ENCODE data around the gene SETD3. TPM values are rescaled to one million over a fixed set of nuclear protein-coding genes. Genes with fewer than 3 reads are reported as not detected.

Gene SETD3
- polyA plus RNA-seq, 1 donor from 2014 or later: 49.6 TPM

DNA sequence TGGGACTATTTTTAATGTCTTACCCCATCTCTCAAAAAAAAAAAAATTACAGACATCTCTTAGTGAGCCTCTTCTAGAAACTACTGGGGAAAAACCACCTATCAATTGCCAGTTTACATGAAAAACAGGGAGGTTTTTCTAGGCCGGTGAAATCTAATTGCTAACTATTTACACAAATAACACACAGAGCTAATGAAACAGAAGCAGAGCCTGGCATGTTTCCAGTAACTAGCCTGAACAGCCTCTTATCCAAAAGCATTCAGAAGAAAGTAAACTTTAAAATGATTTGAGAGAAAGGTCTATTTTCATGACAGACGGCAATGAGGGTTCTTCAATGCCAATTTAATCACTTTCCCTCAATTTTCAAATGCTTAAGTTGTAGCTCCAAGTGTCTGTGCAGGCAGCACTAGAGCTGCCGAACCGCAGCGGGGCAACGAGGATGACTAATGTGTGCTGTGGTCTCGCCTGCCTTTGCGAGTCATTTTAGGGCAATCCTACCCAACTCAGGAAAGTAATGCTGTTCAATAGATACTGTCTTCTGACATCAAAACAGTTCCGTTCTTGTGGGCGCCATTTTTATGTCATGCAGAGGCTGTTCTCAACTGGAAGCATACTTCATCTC lies 84.6 kb downstream of the SETD3 start:
- Histone ChIP-seq H4K20me1 (ENCODE audit: insufficient read depth) (no peaks in the 10 kb centered on the region), H2AFZ (ENCODE audit: low read depth, low read length) (no peak overlapping the region), H3K9ac (ENCODE audit: low read length) (no peak overlapping the region), H3K36me3 (ENCODE audit: insufficient read depth, low read length) (peaks cover 19% of the 10 kb centered on the region), H3K27me3 (ENCODE audit: insufficient read depth, low read depth, low read length) (no peaks in the 10 kb centered on the region), H3F3A (ENCODE audit: insufficient read depth, low read length, poor library complexity, severe bottlenecking) (no peaks in the 10 kb centered on the region), H3K4me2 (ENCODE audit: low read length) (no peak overlapping the region), H3K4me3 (ENCODE audit: low read length) (no peak overlapping the region), H3K27ac (ENCODE audit: low read length) (no peak overlapping the region), H3K9me2 (ENCODE audit: insufficient read depth, low read length) (no peaks in the 10 kb centered on the region), H3K79me2 (replicated peaks; ENCODE audit: insufficient read depth, low read length) (no peaks in the 10 kb centered on the region), H3K9me3 (ENCODE audit: low read length) (no peaks in the 10 kb centered on the region)
- TF ChIP-seq EP300 (conservative IDR thresholded peaks at IDR 0.05; ENCODE audit: poor library complexity, severe bottlenecking): no peak
- no peak for TF ChIP-seq MXI1 (conservative IDR thresholded peaks at IDR 0.05; ENCODE audit: poor library complexity, severe bottlenecking)

DNA sequence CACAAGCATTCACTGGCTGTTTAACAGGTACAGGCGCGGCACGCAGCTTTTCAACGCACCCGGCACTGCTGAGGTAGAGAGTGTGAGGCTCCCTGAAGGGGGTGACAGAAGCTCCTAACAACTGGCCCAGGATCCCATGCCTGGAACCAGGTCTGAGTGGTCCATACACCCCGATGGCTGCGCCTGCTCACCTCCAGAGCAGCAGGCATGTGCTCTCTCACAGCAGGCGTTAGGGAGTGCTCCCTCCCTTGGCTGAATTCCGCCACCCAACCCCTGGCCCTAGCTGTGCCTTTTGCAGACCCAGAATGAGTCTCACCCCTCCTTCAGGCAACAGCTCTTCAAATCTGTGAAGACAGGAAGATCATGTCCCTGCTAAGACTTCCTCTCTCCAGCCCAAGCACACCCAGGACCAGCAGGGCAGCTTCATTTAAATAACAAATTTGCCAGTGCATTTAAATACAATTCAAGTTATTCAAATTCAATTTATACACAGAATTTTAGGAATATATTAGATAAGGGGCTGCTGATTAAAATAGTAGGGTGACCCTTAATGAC lies 86.0 kb downstream of the SETD3 start:
- Histone ChIP-seq H3K27ac (ENCODE audit: low read length) (no peak overlapping the region), H4K20me1 (ENCODE audit: insufficient read depth) (no peaks in the 10 kb centered on the region), H3F3A (ENCODE audit: insufficient read depth, low read length, poor library complexity, severe bottlenecking) (no peaks in the 10 kb centered on the region), H3K9me3 (ENCODE audit: low read length) (no peaks in the 10 kb centered on the region), H3K9ac (ENCODE audit: low read length) (no peak overlapping the region), H3K4me3 (ENCODE audit: low read length) (no peak overlapping the region), H3K36me3 (ENCODE audit: insufficient read depth, low read length) (peaks cover 19% of the 10 kb centered on the region), H3K27me3 (ENCODE audit: insufficient read depth, low read depth, low read length) (no peaks in the 10 kb centered on the region), H2AFZ (ENCODE audit: low read depth, low read length) (no peak overlapping the region), H3K9me2 (ENCODE audit: insufficient read depth, low read length) (no peaks in the 10 kb centered on the region), H3K79me2 (replicated peaks; ENCODE audit: insufficient read depth, low read length) (no peaks in the 10 kb centered on the region), H3K4me2 (ENCODE audit: low read length) (no peak overlapping the region)
- TF ChIP-seq, protein P1, sequence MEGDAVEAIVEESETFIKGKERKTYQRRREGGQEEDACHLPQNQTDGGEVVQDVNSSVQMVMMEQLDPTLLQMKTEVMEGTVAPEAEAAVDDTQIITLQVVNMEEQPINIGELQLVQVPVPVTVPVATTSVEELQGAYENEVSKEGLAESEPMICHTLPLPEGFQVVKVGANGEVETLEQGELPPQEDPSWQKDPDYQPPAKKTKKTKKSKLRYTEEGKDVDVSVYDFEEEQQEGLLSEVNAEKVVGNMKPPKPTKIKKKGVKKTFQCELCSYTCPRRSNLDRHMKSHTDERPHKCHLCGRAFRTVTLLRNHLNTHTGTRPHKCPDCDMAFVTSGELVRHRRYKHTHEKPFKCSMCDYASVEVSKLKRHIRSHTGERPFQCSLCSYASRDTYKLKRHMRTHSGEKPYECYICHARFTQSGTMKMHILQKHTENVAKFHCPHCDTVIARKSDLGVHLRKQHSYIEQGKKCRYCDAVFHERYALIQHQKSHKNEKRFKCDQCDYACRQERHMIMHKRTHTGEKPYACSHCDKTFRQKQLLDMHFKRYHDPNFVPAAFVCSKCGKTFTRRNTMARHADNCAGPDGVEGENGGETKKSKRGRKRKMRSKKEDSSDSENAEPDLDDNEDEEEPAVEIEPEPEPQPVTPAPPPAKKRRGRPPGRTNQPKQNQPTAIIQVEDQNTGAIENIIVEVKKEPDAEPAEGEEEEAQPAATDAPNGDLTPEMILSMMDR (IDR thresholded peaks at IDR 0.05; ENCODE audit: poor library complexity, severe bottlenecking): no peak
- TF ChIP-seq, protein P2, sequence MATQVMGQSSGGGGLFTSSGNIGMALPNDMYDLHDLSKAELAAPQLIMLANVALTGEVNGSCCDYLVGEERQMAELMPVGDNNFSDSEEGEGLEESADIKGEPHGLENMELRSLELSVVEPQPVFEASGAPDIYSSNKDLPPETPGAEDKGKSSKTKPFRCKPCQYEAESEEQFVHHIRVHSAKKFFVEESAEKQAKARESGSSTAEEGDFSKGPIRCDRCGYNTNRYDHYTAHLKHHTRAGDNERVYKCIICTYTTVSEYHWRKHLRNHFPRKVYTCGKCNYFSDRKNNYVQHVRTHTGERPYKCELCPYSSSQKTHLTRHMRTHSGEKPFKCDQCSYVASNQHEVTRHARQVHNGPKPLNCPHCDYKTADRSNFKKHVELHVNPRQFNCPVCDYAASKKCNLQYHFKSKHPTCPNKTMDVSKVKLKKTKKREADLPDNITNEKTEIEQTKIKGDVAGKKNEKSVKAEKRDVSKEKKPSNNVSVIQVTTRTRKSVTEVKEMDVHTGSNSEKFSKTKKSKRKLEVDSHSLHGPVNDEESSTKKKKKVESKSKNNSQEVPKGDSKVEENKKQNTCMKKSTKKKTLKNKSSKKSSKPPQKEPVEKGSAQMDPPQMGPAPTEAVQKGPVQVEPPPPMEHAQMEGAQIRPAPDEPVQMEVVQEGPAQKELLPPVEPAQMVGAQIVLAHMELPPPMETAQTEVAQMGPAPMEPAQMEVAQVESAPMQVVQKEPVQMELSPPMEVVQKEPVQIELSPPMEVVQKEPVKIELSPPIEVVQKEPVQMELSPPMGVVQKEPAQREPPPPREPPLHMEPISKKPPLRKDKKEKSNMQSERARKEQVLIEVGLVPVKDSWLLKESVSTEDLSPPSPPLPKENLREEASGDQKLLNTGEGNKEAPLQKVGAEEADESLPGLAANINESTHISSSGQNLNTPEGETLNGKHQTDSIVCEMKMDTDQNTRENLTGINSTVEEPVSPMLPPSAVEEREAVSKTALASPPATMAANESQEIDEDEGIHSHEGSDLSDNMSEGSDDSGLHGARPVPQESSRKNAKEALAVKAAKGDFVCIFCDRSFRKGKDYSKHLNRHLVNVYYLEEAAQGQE (IDR thresholded peaks at IDR 0.05; ENCODE audit: borderline replicate concordance): no peak
- no peak for TF ChIP-seq MXI1 (conservative IDR thresholded peaks at IDR 0.05; ENCODE audit: poor library complexity, severe bottlenecking)
- TF ChIP-seq POLR2AphosphoS5 (IDR thresholded peaks at IDR 0.05): no peak
- TF ChIP-seq EP300 (conservative IDR thresholded peaks at IDR 0.05; ENCODE audit: poor library complexity, severe bottlenecking): no peak
- no peak for TF ChIP-seq EZH2 (IDR thresholded peaks at IDR 0.05; ENCODE audit: borderline replicate concordance, insufficient read depth, low read length, poor library complexity, severe bottlenecking)
